Measurements from ENCODE around the gene SPATA17.
"Not testable (repeated sequence)": the region's sequence is repeated elsewhere in the genome, so short reads cannot be mapped to it uniquely, and the experiment has no call there.

SPATA17 gene

DNA sequence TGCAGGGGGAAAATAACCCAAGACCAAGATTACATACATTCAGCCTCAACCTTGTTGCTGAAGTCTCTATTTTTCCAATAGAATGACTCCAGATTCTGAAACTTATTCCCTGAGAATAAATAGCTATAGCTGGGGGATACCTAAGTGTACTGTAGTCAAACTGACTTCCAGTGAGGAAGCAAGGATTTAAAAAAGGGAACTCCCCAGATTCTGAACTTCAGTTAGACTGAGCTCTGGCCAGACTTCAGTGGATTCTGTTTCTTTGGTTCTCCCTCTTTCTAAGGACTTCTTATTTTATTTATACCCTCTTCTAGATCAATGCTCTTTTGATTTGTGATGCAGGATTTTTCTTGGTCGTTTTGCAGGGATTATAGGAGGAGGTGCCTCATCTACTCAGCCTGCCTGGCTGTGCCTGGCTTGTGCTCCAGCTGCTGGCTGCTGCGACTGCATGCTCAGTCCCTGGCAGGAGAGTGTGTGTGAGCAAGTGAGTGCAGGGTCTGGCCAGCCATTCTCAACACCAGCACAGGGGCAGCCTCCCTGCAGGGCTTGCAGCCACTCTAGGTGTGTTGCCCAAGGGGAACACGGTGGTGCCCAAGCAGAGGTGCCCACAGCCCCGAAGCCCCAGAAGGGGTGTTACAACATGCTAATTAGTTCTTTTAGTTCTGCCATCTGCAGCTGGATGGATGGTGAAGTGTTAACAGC is 43.0 kb downstream of the SPATA17 start:
- DNase-seq (ENCODE audit: low read depth in 2 of 2), result no peak

DNA sequence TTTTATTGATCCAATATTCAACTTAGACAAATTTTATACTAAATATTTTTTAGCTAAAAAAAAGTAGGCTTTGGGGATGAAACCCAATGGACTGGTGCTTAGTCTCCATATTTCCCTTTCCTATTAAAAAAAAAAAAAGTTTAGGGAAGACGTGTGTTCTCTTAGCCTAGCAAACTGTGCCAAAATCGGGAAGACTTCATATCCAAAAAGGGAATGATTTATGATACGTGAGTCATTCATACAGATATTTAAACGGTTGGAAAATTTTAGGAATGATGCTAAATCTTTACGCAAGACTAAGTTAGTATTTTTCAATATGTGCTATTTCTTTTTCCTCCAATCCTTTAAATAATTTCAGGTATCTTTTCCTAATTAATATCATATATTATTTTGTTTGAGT is 50.7 kb downstream of the SPATA17 start:
- DNase-seq (ENCODE audit: low read depth in 2 of 2), result no peak

DNA sequence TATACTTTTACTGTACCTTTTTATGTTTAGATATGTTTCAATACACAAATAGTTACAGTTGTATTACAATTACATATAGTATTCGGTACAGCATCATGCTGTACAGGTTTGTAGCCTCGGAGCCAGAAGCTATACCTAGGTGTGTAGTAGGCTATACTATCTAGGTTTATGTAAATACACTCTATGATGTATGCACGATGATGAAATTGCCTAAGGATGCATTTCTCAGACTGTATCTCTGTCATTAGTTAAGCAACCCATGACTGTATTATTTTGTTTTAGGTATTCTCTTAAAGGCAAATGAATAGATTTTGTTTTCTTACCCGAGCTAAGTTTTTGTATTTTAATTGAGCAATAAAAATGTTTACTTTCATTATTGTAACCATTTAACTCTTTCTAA is 56.4 kb downstream of the SPATA17 start:
- no peak for DNase-seq (ENCODE audit: low read depth in 2 of 2)

DNA sequence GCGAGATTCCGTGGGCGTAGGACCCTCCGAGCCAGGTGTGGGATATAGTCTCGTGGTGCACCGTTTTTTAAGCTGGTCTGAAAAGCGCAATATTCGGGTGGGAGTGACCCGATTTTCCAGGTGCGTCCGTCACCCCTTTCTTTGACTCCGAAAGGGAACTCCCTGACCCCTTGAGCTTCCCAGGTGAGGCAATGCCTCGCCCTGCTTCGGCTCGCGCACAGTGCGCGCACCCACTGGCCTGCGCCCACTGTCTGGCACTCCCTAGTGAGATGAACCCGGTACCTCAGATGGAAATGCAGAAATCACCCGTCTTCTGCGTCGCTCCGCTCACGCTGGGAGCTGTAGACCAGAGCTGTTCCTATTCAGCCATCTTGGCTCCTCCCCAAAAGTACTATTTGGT is 65.0 kb downstream of the SPATA17 start:
- not testable (repeated sequence) for DNase-seq (ENCODE audit: low read depth in 2 of 2)

DNA sequence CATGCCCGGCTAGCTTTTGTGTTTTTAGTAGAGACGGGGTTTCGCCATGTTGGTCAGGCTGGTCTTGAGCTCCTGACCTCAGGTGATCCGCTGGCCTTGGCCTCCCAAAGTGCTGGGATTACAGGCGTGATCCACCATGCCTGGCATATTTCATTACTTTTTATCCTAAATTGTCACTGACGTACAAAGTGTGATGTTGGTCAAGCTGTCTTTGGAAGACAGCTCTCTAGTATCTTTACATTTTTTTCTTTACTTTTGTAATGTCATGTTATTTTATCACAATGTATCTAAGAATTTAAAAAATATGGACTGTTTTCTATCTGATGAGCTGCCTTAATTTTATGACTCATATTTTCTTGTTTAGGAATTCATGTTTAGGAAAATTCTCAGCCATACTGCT is 72.2 kb downstream of the SPATA17 start:
- no peak for DNase-seq (ENCODE audit: low read depth in 2 of 2)

DNA sequence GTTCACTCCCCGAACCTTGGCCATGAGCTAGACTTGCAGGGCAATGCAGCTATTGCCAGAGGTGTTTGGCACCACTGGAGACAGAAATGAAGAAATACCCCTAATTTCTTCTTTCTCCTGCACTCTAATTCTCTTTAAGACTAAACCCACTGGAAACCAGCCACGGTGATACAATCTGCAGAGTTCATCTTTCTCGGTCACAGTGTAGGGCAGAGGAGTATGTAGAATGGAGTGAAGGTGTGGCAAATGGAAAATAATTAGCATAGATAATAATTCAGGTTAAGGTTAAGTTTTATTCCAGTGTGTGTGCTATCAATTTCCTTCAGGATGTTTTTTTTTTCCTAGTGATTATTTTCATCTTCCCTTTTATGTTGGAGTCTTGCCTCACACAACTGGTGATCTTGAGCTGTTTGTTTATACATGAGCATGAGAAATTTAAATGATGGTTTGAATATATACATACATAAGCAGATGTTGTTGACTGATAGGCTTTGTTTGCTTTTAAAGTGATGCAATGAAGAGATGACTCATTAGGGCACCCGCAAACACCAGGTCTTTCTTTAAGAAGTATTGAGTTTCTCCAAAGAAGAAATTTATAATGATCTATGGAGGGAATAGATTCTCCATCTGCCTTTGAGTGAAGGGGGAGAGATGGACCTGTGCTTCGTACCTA is 81.9 kb downstream of the SPATA17 start:
- DNase-seq (ENCODE audit: low read depth in 2 of 2), result no peak

DNA sequence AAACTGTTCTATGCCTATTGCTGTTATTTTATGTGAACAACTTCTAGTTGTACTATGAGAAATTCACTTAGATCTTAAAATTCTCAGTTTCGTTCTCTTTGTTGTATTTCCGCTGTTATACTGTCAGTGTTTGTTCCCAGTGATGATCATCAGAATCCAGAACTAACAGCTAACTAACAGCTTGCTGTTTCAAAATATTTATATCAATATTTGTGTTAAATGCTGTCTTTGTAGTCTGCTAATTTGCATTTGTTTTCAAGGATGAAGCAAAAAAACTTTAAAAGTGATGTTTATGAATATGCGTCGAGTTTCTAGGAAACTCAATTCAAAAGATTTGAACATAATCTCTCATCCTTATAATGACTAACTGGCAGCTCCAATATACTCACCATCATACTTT is 84.5 kb downstream of the SPATA17 start:
- no peak for DNase-seq (ENCODE audit: low read depth in 2 of 2)

DNA sequence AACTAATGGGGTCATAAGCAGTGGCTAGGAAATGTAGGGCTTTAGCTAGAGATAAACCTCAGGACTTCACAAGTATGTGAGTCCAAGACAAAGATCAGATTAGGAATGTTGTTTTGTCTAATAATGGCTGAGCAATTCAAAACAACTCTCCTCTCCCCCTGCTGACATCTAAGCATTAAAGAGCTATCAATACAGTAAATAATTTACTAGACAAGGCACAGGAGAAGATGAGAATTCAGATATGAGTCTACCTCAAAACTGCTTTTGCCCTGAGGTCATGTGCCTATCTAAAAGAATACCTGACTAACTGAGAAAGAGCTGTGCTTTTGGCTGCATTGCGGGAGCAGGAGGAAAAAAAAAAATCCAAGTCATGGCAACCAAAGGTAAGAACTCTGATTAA is 86.8 kb downstream of the SPATA17 start:
- no peak for DNase-seq (ENCODE audit: low read depth in 2 of 2)

DNA sequence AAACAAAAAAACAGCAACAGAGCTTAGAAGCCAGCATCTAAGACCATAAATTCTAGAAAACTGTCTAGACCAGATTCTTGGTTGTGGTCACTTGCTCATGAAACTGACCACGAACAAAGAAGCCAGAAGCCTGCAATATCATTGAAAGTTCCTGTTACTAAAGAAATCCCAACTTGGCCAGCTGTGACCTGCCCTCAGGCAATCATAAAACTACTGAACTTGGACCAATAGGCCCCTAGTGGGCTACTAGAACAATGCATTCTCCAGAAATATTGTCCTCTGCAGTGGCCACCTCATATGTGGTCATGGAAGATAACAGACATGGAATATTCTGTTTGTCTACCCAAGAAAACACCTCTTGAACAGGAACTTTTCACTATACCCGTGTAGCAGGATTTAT is 87.7 kb downstream of the SPATA17 start:
- no peak for DNase-seq (ENCODE audit: low read depth in 2 of 2)

DNA sequence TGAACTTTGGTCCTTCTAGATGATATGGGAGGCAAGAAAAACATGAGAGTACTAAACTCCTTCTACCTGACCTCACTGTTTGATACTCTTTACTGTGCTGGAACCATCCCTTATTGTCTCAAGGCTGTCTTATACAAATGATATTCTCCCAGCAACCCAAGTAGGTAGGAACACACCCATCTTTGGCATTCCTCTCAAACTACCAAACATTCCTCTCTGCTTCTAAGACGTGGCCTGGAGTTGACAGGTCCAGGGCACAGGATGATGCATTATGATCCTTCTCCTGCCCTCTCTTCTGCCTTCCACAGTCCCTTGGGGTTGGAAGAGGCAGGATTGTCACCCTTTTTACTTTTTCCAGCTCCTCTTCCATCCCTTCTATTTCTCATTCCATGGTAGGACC is 90.5 kb downstream of the SPATA17 start:
- no peak for DNase-seq (ENCODE audit: low read depth in 2 of 2)

DNA sequence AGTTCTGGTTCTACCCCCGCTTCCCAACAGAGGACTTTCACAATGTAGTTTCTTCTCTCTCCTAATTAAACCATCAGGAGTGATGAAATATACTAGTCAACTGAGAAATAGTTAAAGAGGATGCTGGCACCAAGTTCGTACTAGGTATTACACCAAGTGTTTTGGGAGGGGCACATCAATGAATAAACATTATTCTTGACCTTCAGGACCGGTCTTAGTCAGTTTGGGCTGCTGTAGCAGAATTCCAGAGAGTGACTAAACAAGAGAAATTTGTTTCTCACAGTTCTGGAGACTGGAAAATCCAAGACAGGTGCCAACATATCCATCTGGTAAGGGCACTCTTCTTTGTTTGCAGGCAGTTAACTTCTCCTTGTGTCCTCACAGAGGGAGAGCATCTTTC is 103.8 kb downstream of the SPATA17 start:
- DNase-seq (ENCODE audit: low read depth in 2 of 2), result no peak

DNA sequence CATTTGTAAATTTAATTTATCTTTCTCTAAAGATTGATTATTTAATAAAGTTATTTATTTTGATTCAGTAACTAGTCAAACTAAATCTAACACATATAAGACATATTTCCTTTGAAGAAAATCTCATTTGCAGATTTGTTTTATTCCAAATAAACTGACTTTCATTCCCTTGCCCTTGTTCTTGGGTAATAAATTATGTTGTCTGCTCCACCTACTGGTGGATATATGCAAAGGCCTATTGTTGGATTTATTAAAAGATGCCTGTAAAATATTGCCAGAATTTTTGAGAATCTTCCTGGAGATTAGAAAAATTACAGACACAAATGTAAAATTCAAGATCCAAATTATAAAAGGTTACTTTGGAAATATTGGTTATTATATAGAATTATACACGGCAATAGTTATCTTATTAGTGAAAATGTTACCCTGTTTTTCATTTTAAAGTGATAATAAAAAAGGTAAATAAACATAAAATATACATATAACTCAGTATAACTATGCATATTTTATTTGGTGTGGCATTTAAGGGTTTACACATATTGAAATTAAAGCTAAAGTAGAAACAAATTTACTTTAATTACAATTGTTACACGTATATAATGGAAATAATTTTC is 116.1 kb downstream of the SPATA17 start:
- no peak for DNase-seq (ENCODE audit: low read depth in 2 of 2)

DNA sequence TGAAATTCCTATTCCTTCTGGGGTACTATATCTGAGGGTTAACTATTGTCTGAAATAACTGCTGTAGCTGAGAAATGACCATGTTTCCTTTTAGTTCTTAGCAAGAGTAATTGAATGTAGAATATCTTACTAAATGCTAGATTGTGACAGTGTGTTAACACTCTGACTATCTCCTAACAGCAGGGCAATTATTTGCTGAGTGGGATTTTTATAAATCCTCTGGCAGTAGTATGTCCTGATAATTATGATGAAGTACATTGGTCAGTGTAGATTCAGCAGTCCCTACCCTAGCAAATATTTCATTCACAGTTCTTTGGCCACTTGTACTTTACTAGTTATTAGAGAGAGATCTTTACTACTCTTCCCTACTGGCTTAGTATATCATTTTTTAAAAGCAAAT is 138.6 kb downstream of the SPATA17 start:
- no peak for DNase-seq (ENCODE audit: low read depth in 2 of 2)

DNA sequence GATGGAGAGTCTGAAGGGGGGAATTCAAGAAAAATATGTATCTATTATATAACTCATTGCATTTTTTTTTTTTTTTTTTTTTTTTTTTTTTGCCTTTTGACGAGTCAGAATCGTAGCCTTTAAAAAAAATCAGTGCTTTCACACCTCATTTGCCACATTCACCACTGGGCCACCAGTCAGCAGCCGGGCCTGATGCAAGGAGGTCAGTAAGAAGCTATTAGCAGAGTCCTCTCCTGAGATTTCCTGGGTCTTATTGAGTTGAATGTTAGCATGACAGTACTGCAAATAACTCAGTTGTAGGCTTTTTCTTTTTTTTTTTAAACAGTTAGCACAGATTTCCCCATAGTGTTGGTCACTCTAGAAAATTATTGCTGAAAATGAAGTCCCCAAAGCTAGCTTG is 139.8 kb downstream of the SPATA17 start:
- DNase-seq (ENCODE audit: low read depth in 2 of 2), result no peak

DNA sequence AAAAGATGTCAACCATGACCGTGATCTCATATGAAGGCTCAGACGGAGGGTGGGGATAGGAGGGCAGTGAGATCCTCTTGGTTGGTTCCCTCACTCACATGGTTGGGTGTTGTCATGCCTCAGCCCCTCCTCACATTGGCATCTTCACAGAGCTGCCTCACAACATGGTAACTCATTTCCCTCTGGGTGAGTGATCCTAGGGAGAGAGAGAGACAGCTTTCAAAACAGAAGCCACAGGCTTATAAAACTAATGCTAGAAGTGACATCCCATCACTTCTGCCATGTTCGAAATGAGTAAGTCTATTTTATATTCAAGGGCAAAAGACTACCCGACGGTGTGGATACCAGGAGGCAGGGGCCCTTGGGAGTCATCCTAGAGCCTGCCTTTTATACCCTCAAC is 145.5 kb downstream of the SPATA17 start:
- no peak for DNase-seq (ENCODE audit: low read depth in 2 of 2)

DNA sequence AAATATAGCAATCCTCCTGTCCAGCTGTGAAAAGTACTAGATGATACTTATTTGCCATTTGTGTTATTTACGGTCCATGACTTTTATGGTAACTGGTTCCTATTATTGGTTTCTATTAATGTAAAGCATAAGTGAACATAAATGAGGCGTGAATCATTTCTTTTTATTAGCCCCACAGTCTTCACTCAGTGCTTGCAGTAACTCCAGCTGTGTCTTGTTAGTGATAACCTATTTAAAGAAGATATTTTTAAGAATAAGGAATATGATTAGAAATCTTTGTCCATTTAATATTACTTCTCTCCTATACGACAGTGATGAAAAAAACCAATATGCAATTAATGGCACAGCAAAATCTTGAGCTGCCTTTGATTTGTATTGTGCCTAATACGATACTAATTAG is 149.9 kb downstream of the SPATA17 start:
- DNase-seq (ENCODE audit: low read depth in 2 of 2), result no peak

DNA sequence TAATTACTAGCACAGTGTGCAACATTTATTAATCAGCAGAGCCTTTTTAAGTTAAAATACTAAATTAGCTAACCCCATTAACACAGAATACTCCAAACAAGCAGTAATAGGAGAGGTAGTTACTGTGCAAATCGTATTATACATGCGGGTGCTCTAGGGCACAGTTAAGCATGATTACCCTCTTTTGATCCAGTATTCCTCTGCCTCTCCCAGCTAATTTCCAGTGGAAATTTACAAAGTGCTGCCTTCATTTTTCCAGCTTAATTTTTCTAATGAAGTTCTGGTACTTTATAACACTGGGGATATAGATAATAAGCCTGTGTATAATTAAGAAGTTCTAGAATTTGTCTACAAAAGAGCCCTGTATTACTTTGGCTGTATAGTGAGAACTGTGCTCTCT is 159.9 kb downstream of the SPATA17 start:
- DNase-seq (ENCODE audit: low read depth in 2 of 2), result no peak

DNA sequence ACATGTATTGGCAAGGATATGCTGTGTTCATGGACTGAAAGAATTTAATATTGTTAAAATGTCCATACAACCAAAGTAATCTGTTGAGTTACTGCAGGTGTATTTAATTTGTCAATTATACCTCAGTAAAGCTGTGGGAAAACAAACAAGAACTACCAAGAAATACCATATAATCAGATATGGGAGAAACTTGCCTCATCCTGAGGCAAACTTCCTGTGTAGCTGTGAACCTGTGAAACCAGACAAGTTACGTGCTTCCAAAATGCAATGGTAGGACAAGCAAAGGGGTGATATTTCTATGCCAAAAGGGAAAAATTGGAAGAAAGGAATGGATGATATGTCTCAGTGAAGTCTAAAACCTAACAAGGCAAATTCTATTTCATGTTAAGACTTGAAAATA is 174.6 kb downstream of the SPATA17 start:
- DNase-seq (ENCODE audit: low read depth in 2 of 2), result no peak

DNA sequence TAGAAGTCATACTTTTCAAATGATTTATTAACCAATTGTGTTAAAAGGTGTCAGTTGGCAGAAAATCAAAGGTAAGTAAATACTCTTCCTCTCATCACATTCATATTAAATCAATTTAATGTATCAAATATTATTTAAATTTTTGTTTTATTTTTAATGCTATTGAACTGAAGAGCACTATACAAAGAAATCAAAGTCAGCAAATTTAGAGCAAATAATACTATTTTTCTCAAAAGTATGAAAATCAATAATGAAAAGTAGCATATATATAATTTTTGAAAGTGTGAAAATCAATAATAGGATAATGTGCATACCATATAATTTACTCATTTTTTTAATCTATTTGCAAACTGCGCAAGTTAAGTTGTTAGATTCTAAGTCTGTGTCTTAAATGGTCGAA is 181.0 kb downstream of the SPATA17 start:
- no peak for DNase-seq (ENCODE audit: low read depth in 2 of 2)

DNA sequence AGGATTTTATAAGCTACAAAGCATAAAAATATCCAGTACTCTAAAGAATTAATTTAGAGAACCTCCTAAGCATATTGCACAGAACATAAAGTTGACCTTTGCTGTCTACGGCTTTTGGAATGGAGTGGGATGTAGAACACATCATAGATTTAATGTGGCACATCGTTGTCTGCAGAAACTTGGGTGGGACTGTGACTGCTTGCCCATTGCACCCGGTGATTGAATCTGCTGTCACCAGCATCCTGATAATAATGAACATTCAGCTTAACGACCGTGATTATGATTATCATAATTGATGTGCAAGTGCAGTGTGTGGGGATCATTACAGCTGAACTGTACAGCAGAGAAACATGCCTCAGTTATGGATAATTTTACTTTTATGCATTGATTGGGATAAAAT is 181.9 kb downstream of the SPATA17 start:
- no peak for DNase-seq (ENCODE audit: low read depth in 2 of 2)

DNA sequence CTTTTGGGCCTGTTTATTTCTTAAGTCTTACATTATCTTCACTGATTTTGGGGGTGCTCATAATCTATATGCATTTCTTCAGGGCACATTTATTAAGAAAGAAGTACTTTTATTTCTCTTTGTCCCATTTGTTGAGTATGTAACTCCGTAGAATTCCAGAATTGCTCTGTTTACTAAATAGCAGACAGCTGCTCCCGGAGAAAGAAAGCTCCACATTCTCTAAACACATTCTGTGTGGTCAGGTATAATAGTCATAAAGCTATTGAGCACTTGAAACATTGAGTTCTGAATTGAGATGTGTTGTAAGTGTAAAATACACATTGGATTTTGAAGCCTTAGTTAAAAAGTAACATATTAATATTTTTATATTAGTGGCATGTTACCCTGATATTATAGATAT is 206.5 kb downstream of the SPATA17 start:
- no peak for DNase-seq (ENCODE audit: low read depth in 2 of 2)

DNA sequence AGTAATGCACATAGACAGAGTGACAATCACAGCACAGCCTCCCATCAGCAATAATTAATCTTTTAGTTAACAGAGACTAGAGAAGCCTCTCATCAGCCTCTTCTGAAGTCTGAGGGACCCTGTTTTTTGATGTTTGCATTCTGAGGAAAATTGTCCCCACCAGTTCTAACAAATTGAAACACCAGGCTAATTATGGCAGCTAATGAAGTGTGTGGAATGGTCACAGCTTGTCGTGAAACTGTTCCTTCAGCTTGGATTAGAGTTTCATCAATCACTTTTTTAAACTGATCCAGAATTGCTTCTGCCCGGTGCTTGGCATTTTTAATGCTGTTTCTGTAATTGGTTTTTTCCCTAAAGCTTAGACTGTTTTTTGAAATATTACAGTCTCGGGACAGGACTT is 208.0 kb downstream of the SPATA17 start:
- DNase-seq (ENCODE audit: low read depth in 2 of 2), result no peak

DNA sequence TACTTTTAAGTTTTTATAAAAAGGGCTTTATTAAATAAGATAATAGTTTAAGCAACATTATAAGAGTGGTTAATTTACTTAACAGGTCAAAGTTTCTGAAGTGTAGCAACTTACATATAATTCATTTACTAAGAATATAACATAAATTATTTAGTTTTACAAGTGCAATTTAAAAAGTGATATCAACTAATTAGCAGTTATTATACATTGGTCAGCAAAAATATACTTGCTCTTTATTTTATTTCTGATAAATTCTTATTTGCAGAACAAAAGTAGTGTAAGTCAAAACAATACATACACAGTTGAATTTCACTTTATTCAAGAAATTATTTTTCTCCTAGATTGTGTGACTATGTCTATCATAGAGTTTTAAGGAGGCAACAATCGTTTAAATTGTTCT is 215.6 kb downstream of the SPATA17 start:
- no peak for DNase-seq (ENCODE audit: low read depth in 2 of 2)
